Testis (tissue), 2 donors: Measurements from ENCODE around the gene FUT9.

ENCODE experiments used
- POLR2A ChIP-seq: fragments of 450-650 bp; IDR thresholded peaks from one replicate; pipeline ENCODE4 v1.6.1; 2017; ENCODE audit warnings: antibody characterized with exemption, mild to moderate bottlenecking, moderate library complexity
- TF ChIP-seq, protein P1 (sequence below), 3 experiments: fragments of 450-650 bp in 2 of 3; fragments of 200-600 bp in 1 of 3; sonication (generic) in 1 of 3; IDR thresholded peaks; one replicate each; pipeline ENCODE4 v1.5.1; 2016 to 2019; ENCODE audit warnings: antibody characterized with exemption in 3 of 3, mild to moderate bottlenecking in 2 of 3, moderate library complexity in 1 of 3

DNA sequence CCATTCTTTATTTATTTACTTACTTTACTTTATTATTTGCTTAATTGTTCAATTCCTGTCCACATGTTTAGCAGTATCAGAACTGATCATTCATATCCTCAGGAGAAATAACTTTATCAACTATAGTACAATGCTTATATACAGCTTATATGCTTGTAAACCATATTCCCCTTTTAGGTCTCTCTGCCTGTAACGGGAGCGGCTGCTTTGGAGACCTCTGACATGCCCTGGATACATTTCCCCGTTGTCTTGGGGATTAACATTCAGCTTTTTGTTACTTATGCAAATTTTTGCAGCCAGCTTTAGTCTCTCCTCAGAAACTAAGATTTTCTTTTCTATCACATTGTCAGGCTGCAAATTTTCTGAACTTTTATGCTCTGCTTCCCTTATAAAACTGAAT lies 17.6 kb upstream of the FUT9 start:
- TF ChIP-seq, protein P1, sequence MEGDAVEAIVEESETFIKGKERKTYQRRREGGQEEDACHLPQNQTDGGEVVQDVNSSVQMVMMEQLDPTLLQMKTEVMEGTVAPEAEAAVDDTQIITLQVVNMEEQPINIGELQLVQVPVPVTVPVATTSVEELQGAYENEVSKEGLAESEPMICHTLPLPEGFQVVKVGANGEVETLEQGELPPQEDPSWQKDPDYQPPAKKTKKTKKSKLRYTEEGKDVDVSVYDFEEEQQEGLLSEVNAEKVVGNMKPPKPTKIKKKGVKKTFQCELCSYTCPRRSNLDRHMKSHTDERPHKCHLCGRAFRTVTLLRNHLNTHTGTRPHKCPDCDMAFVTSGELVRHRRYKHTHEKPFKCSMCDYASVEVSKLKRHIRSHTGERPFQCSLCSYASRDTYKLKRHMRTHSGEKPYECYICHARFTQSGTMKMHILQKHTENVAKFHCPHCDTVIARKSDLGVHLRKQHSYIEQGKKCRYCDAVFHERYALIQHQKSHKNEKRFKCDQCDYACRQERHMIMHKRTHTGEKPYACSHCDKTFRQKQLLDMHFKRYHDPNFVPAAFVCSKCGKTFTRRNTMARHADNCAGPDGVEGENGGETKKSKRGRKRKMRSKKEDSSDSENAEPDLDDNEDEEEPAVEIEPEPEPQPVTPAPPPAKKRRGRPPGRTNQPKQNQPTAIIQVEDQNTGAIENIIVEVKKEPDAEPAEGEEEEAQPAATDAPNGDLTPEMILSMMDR (IDR thresholded peaks at IDR 0.05), result no peak
- TF ChIP-seq POLR2A, result no peak
